GM12878 (cell line): ENCODE data around the gene FERMT3. TPM values are rescaled to one million over a fixed set of nuclear protein-coding genes. Genes with fewer than 3 reads are reported as not detected.

Experiments used
- ATAC-seq: fragments of 200-7000 bp; cut with Tn5 transposase; 3 replicates; pipeline ENCODE4 v1.9.1; 2020; ENCODE audit warnings: mild to moderate bottlenecking, moderate library complexity
- BruUV-seq: library from RNA; stranded (reverse); fragments of 400-500 nt; replicated peaks from 2 replicates; lab custom pipeline; 2021; lab: Mats Ljungman, UMichigan
- CTCF ChIA-PET: fragments of 300-600 bp; sonication (Branson Sonifier 250); formaldehyde crosslinking; extraction: SDS; loops from one replicate; lab custom pipeline; 2021; ENCODE audit warnings: inconsistent platforms; lab: Yijun Ruan, JAX
- POLR2A ChIA-PET: fragments of 350-600 bp; formaldehyde crosslinking; extraction: SDS; loops from one replicate; lab custom pipeline; 2021; ENCODE audit warnings: inconsistent platforms; lab: Charles Lee
- RAD21 ChIA-PET: fragments of 300-600 bp; sonication (Branson Sonifier 250); formaldehyde crosslinking; loops from one replicate; lab custom pipeline; 2023; ENCODE audit warnings: antibody characterized with exemption; ENCODE audit not compliant: unreplicated experiment; lab: Charles Lee
- SMC1A ChIA-PET: fragments of 300-600 bp; sonication (Branson Sonifier 250); formaldehyde crosslinking; loops from one replicate; lab custom pipeline; 2023; ENCODE audit not compliant: unreplicated experiment, uncharacterized antibody; lab: Charles Lee
- DNase-seq: peaks from one replicate; pipeline ENCODE4 v3.0.0-alpha.2; 2011; ENCODE audit warnings: low read depth, low spot score
- FAIRE-seq: peaks from 3 replicates; lab custom pipeline; 2011; peaks lifted over from hg19 to GRCh38; lab: Jason Lieb, UNC
- H2AFZ ChIP-seq: 2 replicates; pipeline ENCODE4 v1.6.0; 2011; ENCODE audit warnings: low read depth, low read length, control low read depth; ENCODE audit not compliant: control insufficient read depth
- H3K27ac ChIP-seq: 2 replicates; pipeline ENCODE4 v1.5.1; 2011; ENCODE audit warnings: control low read depth; ENCODE audit not compliant: control insufficient read depth, insufficient read depth
- H3K27me3 ChIP-seq, 2 experiments: replicated peaks in 1 of 2; 2 replicates each; pipeline versions ENCODE4 v1.6.0 to v1.6.1; 2011; ENCODE audit warnings: low read length in 1 of 2; ENCODE audit not compliant: control insufficient read depth in 2 of 2, insufficient read depth in 2 of 2
- H3K36me3 ChIP-seq, 2 experiments: 2 replicates each; pipeline ENCODE4 v1.5.1; 2011; ENCODE audit warnings: low read length in 1 of 2; ENCODE audit not compliant: control insufficient read depth in 2 of 2, insufficient read depth in 2 of 2
- H3K4me1 ChIP-seq: 2 replicates; pipeline ENCODE4 v1.6.1; 2011; ENCODE audit warnings: mild to moderate bottlenecking, low read length, moderate library complexity, mixed read lengths; ENCODE audit not compliant: control insufficient read depth, insufficient read depth
- H3K4me2 ChIP-seq: 2 replicates; pipeline ENCODE4 v1.6.0; 2011; ENCODE audit warnings: control low read depth; ENCODE audit not compliant: control insufficient read depth, insufficient read depth
- H3K4me3 ChIP-seq: fragments of 200-600 bp; sonication (generic); 2 replicates; pipeline ENCODE4 v1.5.1; 2016
- H3K79me2 ChIP-seq: 2 replicates; pipeline ENCODE4 v1.6.0; 2011; ENCODE audit warnings: low read length; ENCODE audit not compliant: control insufficient read depth, insufficient read depth
- H3K9ac ChIP-seq: 2 replicates; pipeline ENCODE4 v1.8.0; 2011; ENCODE audit warnings: low read length, control low read depth, mixed read lengths; ENCODE audit not compliant: control insufficient read depth, insufficient read depth
- H3K9me3 ChIP-seq: replicated peaks from 3 replicates; pipeline ENCODE4 v1.5.1; 2011; ENCODE audit warnings: mild to moderate bottlenecking, low read length; ENCODE audit not compliant: control insufficient read depth, insufficient read depth
- H4K20me1 ChIP-seq: 2 replicates; pipeline ENCODE4 v1.6.0; 2011; ENCODE audit not compliant: control insufficient read depth, insufficient read depth
- ATF3 ChIP-seq: IDR thresholded peaks from 2 replicates; pipeline ENCODE4 v1.6.1; 2011; ENCODE audit warnings: low read depth, mild to moderate bottlenecking, low read length, moderate library complexity, borderline replicate concordance; ENCODE audit errors: extremely low read depth
- CUX1 ChIP-seq: IDR thresholded peaks from 2 replicates; pipeline ENCODE4 v1.6.1; 2012; ENCODE audit warnings: improper control_type of control experiment, low read depth, low read length; ENCODE audit not compliant: insufficient replicate concordance
- SPI1 ChIP-seq: IDR thresholded peaks from 2 replicates; pipeline ENCODE4 v1.6.1; 2011; ENCODE audit warnings: low read depth, mild to moderate bottlenecking, low read length, moderate library complexity, borderline replicate concordance; ENCODE audit not compliant: insufficient read depth
- WGBS: methylation state at CpG from one replicate; pipeline ENCODE4 v1.1.6; 2016; ENCODE audit warnings: low lambda C conversion rate; ENCODE audit not compliant: insufficient replicate concordance, insufficient coverage; ENCODE audit errors: missing lambda C conversion rate; 5-methylcytosine and 5-hydroxymethylcytosine counted together
- in situ Hi-C: fragments of 300-500 bp; cut with MboI; formaldehyde crosslinking; loops from 9 replicates; pipeline ENCODE4 v1.14.3; 2018; ENCODE audit warnings: mixed read lengths
- intact Hi-C: fragments of 100-400 bp; cut with micrococcal nuclease; formaldehyde crosslinking; loops from one replicate; pipeline ENCODE4 v1.14.2; 2022; ENCODE audit not compliant: unreplicated experiment
- polyA plus RNA-seq, 11 experiments: library from polyadenylated mRNA; depleted of rRNA in 4 of 11; unstranded in 6 of 11; stranded (reverse) in 5 of 11; fragments of >200 nt; fragmentation: Nextera tagmentation in 4 of 11; fragmentation: Illumina TruSeq in 1 of 11; extraction: Ambion mirVana in 4 of 11; extraction: Trizol in 1 of 11; gene quantifications; 1 replicate in 1 of 11; 2 replicates in 10 of 11; pipeline versions ENCODE4 v1.2.1 to v1.2.3, GENCODE V29; 2011 to 2016; ENCODE audit warnings: inconsistent platforms in 2 of 11, missing spikeins in 2 of 11, low read depth in 1 of 11
- total RNA-seq, 4 experiments: library from RNA; depleted of rRNA in 3 of 4; stranded (reverse); fragments of >200 nt in 3 of 4; fragmentation: Illumina TruSeq in 1 of 4; extraction: Trizol in 1 of 4; gene quantifications; 2 replicates each; pipeline versions ENCODE4 v1.2.1 to v1.2.3, GENCODE V29; 2013 to 2021

FERMT3 gene
- total and polyA plus RNA-seq, 10 of the 15 experiments (the other 5 are each of a cell fraction or from before 2014, with no cell fraction given): 2.0 to 211 (median 114) TPM

GRCh38 chr11:64164392-64165312, 41.9 kb upstream of the FERMT3 start:
- SMC1A ChIA-PET: no interaction called here
- H3K79me2 ChIP-seq: no peaks in the 10 kb centered on the region

More at GRCh38 chr11:64164392-64165312, 41.9 kb upstream of the FERMT3 start:
- H3K9me3 ChIP-seq: no peaks in the 10 kb centered on the region; the same call in 2 of the 3 replicates
- FAIRE-seq (no peak), DNase-seq (no peak), ATAC-seq (no peak)
- in situ Hi-C loops (no loop called here), intact Hi-C loops (no loop called here)
- H3K9ac ChIP-seq: no peak overlapping the region
- WGBS: 90% methylated on average over 19 of the region's 20 CpGs
- peaks cover 4% of the 10 kb centered on the region; the same call in 1 of the 2 replicates for H3K4me1 ChIP-seq
- no peaks in the 10 kb centered on the region for H3K36me3 ChIP-seq
- peak overlapping the region; percentile 98; the same call in 1 of the 2 replicates for H3K4me2 ChIP-seq
- RAD21 ChIA-PET: interaction anchor here (0.5 kb wide), 2 partner anchors 17 to 76 kb away, joined by 3 read pairs; partner anchors contain the start of gene FKBP2
- CTCF ChIA-PET: interaction anchor here (0.6 to 2.2 kb wide), 2 partner anchors 12 to 62 kb away, joined by 3 to 6 read pairs; no protein-coding TSS in a partner anchor
- POLR2A ChIA-PET: no interaction called here
- no TSS peak for BruUV-seq
- H4K20me1 ChIP-seq: no peaks in the 10 kb centered on the region
- no peak overlapping the region for H3K27ac ChIP-seq
- H3K27me3 ChIP-seq: no peaks in the 10 kb centered on the region
- no peak overlapping the region for H2AFZ ChIP-seq
- TF ChIP-seq CUX1 (no peak), ATF3 (no peak), SPI1 (peak; percentile 24; the same call in 1 of the 2 replicates)
- H3K4me3 ChIP-seq: peak overlapping the region; percentile 70; the same call in 1 of the 2 replicates
